Medulla oblongata (tissue), 1 donor: Measurements from ENCODE around the gene TNNT3.

Experiments
- DNase-seq: peaks from one replicate; pipeline ENCODE4 v3.0.0-alpha.2; 2015; ENCODE audit errors: extremely low spot score

TNNT3 gene

DNA sequence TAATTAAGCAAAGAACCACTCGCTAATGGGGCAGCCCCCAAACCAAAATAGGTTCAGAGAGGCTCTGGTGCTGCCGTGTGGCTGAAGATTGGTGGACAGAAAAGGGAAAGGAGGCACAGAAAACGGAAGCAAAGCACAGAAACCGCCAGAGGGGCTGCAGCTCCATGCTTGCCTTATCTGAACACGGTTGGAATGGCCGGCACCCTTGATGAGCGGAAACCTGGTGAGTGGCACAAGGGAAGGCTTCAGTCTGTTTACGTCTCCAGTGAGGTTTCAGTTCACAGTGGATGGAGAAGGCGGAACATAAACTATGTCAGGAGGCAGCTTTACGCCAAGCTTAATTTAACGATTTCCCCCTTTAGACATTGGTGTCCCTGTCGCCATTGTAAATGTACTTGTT, 22.6 kb upstream of the TNNT3 start:
- DNase-seq: peak; percentile 45

DNA sequence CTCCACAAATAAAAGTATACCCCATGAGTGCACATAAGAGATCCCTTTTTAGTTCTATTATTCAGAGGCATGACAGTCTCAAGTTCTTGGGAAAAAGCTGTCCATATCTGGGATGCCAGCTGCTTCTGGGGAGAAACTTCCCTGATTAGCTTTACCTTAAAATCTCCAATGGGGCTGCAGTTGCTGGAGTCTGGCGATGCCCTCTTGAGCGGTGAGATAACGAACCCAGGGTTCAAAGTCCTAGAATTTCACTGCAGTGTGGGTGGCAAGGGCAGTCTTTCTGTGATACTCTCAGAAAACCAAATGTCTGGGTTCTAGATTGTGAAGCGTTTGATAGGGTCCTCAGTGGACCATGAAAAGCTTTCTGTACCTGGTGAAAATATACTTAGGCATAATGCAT, 20.4 kb upstream of the TNNT3 start:
- no peak for DNase-seq

DNA sequence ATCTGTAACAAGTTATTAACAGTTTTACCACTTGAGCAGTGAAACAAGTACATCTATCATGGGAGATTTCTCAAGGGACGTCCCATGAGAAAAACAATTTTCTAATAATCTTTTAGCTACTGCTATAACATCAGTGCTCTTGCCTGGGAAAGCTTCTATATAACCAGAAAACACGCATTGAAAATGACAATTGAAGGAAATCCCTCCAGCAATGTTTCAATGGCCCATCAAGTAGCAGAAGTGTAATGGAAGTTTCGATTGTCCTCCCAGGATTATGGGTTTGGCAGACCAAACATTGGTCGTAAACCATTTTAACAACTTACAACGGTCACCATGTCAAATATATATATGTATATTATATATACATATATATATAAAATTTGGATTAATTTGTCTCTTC, 19.8 kb upstream of the TNNT3 start:
- no peak for DNase-seq

DNA sequence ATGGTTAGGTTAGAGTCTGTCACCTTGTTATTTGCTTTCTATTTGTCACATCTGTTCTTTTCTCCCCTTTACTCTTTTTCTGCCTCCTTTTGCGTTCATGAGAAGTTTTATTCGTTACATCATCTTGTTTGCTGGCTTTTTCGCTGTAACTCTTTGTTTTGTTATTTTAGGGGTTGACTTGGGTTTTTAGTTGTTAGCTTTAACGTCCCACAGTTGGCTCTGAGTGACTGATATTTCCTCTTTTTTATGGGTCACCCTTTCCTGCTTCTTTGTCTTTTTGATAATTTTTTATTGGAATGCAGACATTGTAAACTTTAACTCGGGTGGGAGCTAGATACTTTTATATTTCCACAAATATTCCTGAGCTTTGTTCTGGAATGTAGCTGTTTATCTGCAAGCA, 13.3 kb upstream of the TNNT3 start:
- DNase-seq: no peak

DNA sequence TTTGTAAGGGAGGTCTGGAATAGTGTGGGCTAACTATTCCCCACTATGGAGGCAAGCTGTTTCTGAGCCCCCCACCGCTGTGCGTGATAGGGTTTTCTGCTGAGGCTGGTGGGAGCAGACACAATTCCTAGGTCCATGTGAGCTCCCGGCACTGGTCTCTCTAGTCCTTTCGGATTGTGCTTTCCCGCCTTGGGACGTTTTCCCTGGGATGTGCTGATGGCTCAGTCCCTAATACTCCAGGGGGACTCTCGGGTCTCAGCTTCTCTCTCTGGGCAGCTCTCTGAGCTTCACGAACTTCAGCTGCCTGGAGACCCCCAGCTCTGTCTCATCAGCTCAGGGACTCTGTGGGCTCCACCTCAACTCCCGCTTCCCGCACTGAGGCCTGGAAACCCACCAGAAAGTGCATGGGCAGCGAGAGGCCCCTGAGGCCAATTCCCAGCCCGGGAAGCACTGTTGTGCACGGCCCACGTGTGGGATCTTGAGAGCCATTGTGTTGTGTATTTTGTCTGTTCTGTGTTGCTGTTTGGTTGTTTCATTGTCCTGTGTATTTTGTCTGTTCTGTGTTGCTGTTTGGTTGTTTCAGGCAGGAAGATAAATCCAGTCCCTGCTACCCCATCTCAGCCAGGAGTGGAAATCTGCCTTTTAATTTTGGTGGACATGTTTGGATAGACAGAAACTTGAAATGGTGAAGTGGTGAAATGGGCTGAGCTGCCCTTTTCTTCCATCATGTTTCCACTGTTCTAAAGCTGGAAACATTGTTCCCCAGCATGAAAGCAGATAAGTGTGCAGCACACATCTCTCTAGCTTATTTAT, 12.7 kb upstream of the TNNT3 start:
- no peak for DNase-seq

DNA sequence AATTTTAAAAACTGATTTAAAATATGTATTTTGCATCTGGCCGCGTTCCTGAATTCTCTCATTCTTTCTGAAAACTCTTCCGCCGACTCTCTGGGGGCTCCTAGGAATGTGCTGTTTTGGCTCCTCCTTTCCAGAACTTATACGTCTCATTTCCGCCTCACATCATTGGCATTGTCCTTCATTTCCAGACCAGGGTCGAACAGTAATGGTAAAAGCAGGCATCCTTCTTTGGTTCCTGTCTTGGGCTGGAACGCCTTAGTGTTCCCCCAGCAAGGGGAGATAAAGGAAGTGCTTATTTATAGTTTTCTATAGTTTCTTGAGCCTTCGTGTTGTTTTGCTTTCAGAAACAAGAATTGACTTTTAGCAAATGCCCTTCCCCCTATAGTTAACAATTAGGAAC, 10.9 kb upstream of the TNNT3 start:
- no peak for DNase-seq

DNA sequence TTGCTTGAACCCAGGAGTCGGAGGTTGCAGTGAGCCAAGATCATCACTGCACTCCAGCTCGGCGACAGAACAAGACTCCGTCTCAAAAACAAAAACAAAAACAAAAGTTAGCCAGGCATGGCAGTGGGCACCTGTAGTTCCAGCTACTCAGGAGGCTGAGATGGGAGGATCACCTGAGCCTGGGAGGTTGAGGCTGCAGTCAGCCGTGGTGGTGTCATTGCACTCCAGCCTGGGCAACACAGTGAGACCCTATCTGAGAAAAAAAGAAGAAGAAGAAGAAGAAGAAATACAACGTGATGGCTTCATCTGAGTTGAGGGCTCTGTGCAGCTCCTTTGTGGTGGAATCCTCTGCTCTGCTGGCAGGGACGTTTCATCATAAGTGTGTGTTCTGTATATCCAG, 10.0 kb upstream of the TNNT3 start:
- DNase-seq: no peak

DNA sequence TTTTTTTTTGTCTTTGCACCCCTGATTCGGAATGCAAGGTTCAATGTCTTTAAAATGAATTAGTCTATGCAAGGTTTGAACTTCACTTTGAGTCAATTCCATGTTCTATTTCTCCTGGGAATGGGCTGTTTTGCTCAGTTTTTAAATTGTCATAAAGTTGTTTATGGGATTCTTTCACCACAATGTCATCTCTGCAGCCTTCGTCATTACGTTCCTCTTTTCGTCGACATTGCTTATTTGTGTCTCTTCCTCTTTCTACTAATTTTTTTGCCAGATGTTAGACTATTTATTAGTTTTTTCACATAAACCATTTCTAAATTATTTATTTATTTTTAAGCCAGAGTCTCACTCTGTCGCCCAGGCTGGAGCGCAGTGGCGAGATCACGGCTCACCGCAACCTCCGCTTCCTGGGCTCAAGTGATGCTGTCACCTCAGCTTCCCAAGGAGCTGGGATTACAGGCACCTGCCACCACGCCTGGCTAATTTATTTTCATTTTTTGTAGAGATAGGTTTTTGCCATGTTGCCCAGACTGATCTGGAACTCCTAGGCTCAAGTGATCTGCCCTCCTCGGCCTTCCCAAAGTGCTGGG, 7.1 kb upstream of the TNNT3 start:
- peak; percentile 14 for DNase-seq

DNA sequence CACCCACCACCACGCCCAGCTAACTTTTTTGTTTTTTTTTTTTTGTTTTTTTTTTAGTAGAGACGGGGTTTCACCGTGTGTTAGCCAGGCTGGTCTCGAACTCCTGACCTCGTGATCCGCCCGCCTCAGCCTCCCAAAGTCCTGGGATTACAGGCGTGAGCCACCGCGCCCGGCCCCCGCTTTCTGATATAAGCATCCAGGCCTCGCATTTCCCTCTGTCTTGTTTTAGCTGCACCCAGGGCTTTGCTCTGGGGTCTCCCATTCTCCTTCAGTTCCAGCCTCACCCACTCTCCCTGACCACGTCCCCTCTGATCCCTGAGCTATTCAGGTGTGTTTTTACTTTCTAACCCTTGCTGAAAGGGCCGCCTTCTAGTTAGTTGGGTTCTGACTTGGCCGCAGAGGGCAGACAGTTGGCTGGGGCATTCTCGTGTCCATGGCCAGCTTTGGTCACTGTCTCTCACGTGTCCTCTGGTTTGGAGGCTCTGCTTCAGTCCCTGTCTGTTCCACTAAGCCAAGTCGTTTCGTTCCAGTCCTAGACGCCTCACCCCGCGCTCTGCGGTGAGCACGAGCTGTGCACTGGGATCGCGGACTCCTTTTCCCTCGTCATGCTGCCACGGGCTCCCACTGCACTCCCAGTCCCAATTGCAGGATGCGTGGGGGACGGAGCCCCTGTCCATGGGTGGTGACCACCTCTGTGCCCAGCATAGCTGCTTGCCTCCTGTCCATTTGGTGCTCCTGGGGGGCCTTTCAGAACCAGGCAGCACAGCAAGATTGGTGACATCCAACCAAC, 6.0 kb upstream of the TNNT3 start:
- DNase-seq: no peak

DNA sequence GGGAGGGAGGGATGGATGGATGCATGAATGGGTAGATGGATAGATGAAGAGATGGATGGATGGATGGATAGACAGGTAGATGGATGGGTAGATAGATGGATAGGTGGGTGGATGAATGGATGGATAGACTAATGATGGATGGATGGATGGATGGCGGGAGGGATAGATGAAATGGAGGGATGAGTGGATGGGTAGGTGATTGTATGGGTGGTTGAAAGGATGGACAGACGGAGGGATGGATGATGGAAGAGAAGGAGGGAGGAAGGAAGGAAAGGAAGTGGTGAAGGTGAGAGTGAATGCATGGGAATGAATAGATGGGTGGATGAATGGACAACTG, 3.7 kb upstream of the TNNT3 start:
- no peak for DNase-seq

DNA sequence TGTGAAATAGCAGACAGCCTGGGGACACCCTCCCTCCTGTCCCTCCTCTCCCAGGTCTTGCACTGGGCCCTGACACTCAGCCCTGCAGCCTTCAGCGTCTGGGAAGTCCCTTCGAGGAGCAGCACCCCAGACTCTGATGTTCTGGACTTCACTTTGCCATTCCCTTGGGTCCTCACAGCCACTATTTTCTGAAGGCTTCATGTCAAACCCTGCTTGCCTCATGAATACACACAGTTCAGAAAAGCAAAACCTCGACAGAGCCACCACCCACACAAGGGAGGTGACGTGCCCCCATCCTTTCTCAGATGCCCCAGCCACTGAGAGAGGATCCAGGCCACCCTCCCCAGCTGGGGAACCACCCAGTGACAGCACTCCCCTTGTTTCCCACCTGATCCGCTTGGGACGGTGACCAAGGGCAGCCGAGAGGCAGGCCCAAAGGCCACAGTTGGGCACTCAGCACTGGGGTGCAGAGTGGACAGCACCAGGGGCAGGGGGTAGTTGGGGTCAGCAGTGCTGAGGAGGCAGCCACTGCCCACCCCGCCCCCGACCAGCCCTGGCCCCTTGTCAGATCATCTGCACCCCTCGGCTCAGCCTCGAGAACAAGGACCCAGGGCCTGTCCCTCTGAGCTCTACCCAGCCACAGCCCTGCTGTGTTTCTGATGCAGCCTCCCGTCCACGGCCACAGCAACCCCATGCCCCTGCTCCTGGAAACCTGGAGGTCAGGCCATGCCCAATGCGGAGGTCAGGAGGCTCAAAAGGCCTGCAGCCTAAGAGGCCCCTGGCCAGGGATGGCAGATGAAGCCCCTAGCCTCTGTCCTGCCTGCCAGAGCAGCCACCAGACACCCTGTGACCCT, 3.1 kb upstream of the TNNT3 start:
- DNase-seq: no peak

DNA sequence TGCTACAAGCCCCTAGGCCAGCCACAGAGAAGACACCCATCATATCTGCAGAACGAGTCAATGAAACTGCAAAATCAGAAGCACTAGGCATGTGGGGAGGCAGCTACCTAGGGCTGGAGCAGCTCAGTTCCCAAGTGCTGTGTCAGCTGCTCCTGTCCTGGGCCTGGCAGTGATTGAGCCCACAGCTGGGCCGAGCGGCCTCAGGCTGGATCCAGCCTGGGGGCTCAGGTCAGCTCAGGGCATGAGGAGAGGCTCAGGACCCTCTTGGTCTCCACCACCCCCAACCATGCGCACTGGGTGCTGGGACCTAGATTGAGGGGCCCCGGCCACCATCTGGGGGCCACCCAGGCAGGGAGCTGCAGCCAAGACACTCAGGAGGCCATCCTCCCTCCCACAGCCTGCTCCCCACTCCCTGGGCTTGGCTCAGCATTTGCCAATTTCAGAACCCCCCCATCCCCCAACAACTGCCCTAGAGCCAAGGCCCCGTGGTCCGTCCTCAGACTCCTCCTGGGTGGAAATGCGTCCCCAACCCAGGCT, 2.4 kb upstream of the TNNT3 start:
- DNase-seq: no peak

DNA sequence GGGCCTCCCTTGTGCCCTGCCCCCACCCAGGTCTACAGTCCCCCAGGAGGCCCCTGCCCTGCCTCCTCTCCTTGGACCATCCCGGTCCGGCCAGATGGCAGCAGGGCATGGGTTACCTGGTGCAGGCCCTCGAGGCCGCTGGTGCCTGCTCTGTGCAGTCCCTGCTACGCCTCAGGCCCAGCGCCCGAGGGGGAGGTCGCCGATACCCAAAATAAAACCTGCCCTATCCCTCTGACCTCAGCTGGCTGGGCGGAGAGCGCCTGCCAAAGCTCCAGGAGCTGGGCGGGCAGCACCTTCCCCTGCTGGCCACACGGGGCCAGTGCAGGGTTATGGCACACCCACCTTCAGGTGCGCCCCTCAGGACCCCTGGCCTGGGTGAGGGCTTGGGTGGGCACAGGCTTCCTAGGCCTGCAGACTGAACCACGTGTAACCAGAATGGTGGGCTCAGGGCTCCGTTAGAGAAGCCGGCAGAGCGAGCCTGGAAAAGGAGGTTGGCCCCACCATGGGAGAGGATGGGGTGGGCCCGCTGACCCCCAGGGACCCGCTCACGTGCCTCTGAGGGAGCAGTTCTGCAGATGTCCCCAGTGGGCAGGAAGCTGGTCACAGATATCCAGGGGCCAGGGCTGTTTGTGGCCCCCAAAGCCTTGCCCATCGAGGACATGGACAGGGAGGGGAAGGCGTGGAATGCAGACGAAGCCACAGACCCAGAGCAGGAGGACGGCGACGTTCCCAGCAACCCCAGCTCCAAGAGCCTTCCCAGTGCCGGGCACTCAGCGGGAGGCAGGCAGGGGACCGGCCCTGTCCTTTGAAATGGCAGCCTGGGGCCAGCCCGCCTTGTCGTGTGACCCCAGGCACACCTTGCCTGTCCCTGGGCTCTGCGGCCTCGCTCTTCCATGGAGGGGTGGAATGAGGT, 1.7 kb upstream of the TNNT3 start:
- no peak for DNase-seq

DNA sequence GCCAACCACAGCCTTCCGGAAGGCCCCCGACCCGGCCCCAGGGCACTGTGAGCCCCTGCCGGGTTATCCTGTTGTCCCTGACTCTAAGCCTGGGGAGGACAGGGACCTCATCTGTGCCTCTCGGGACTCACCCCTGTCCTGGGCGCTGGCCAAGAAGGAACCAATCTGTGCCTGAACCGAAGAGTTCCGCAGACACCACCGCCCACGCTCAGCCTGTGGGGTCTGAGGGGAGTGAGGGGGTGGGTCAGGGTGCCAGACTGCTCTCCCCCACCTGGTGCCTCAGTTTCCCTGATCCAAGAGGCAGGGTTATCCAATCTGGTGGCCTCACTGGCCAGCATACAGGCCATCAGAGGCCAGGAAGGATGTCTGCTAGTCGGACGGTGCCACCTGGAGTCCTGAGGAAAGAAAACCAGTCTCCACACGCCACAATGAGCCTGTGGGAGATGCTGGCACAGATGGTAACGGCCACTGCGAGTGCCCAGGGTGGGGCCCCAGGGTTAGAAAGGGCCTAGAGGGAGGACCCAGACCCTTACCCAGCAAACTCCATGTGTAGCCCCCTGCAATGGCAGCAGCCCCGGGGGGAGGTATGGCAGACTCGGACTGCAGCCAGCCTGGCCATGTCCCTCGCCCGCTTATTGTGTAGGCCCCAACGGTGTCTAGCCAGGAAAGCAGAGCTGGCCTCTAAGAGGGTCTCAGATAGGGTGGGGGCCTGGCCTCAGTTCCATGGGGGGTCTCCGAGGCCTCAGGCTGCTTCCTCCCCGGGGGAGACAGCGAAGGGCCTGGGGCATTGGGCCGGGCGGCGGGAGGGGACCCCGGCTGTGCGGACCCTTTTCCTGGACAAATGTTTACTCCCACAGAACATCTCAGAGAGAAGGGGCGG, 827 bp upstream of the TNNT3 start:
- DNase-seq: no peak

DNA sequence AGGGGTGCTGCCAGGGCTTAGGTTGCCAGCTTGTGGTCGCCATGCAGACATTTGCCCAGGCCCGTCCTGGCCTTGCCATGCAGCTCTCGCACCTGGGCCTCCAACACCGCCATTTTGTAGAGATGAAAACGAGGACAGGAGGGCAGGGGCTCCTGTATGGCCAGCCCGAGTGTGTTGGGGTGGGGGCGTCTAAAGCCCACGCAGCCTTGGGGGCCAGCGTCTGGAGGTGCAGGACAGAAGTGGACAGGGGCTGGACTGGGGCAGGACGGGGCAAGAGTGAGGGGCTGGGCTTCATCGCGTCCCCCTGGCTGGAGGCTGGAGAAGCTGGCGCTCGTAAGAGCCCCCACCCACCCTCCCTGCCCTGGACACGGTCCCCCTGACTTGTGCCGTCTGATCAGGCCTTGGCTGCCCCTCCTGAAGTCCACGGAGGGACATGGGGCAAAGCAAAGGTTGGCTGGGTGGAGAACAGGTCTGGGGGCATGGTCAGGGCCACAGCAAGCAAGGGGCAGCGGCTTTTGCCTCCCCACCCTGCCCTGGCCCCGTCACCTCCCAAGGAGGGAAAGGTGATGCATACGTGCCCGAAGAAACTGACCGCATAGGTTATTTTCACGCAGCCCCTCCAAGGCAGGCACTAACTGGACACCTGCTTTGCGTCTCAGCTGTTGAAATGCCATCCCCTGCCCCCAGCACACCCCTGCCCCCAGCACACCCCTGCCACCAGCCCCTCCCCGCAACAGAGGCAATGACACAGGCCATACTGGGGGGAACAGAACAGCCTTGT, 815 bp downstream of the TNNT3 start:
- DNase-seq: no peak

DNA sequence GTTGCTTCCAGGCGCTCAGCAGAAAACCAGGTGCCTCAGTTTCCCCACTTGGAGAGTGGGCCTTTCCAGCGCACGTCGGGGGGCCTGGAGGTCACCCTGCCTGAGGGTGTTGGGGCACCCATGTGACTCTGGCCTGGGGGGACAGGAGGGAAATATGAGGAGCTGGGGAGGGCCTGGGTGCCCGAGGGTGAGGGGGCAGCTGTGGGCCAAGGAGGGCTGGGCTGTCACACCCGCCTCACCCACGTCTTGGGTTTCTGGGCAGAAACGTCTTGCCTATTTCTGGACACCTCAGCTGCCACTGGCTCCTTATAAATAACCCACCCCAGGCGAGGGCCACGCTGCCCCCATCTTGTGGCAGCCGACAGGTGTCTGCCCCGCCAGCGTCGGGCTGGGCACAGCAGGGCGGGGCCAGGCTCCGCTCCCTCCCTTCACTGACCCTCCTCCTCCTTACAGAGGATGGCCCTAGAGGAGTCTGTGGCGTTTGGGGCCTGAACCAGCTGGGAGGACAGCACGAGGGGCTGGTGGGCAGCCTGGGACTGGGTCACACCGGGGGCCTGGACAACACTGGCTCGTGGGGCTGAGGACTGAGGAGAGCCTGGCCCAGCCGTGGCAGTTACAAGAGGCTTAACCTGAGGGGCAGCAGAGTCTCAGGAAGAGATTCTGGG, 1.5 kb downstream of the TNNT3 start:
- DNase-seq: no peak

DNA sequence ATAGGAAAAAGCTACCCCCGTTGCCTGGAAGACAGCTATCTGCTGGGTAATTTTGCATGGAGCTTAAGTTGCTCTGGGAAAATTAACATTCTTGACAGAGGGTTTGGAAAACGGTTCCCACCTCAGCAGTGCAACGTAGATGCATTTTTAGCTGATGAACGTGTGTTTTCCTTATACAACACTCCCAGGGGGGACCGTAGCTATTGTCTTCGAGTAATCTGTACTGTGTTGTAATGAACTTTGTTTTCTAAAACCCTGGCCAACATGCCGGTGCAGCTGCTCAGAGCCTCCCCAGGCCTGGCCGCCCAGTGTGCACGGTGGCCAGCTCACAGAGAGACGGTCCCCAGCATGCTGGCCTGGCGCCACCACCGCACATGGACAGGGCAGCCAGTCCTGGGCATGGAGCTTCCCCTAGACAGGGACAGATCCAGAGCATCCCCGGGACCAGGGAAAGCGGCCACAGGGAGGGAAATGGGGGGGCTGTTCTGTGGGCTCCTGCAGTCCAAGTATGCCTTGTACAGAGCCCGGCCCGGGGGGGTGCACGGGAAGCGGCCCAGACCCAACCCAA, 2.2 kb downstream of the TNNT3 start:
- DNase-seq: peak; percentile 20

DNA sequence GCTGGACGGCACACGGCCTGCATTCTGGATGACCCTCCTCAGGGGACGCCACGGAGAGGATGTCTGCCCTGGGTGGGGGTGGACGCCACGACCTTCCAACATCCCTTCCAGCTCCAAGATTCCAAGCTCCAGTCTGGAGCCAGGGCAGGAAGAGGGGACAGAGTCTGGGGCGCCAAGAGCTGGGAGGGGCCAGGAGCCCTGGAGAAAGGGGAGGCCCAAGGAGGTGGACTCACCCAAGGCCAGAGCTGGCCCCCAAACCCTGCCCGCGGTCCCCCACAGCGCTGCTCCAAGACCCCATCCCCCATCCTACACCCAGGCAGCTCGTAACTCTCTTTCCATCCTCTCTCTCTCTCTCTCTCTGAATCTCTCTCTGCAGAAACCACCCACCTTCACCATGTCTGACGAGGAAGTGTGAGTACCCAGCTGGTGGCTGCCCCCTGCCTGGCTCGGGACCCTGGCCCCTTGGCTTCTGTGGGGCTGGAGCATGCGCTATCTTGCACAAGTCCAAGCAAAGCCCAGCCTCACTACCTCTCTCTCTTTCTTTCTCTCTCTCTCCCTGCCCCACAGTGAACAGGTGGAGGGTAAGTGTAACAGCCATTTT, 3.1 kb downstream of the TNNT3 start:
- DNase-seq: no peak
